ENCODE data around the gene CDKN2A. TPM values are rescaled to one million over a fixed set of nuclear protein-coding genes. Genes with fewer than 3 reads are reported as not detected.

Gene CDKN2A
- total RNA-seq, 4 donors from 2014 or later, result 1.3 to 20.9 (median 2.5) TPM

- TF ChIP-seq CTCF (IDR thresholded peaks at IDR 0.05; ENCODE audit: low read depth), result no peak
These were observed 17.8 kb downstream of the CDKN2A start for GRCh38 chr9:21976334-21976875.

GRCh38 chr9:21974722-21975409 lies 19.3 kb downstream of the CDKN2A start:
- no peak for TF ChIP-seq CTCF (IDR thresholded peaks at IDR 0.05; ENCODE audit: low read depth)

- no peak for TF ChIP-seq CTCF (IDR thresholded peaks at IDR 0.05; ENCODE audit: low read depth)
These were observed 19.9 kb downstream of the CDKN2A start for GRCh38 chr9:21974343-21974721.

- TF ChIP-seq CTCF (IDR thresholded peaks at IDR 0.05; ENCODE audit: low read depth), result no peak
These were observed 21.8 kb downstream of the CDKN2A start for GRCh38 chr9:21972361-21972760.

- TF ChIP-seq CTCF (IDR thresholded peaks at IDR 0.05; ENCODE audit: low read depth), result no peak
These were observed 23.2 kb downstream of the CDKN2A start for GRCh38 chr9:21970800-21971640.

GRCh38 chr9:21969951-21970799 lies 24.0 kb downstream of the CDKN2A start:
- TF ChIP-seq CTCF (IDR thresholded peaks at IDR 0.05; ENCODE audit: low read depth), result no peak
